CD4-positive, alpha-beta T cell treated with Interleukin-4 for 4 hours (primary cell): ENCODE measurements around the gene RAP1GAP2.
"Not testable (repeated sequence)": the region's sequence is repeated elsewhere in the genome, so short reads cannot be mapped to it uniquely, and the experiment has no call there.

Source experiments
- DNase-seq: peaks from one replicate; pipeline ENCODE4 v3.0.0-alpha.2; 2020

Gene RAP1GAP2

GRCh38 chr17:3029213-3029913 is 233.1 kb downstream of the RAP1GAP2 start:
- DNase-seq: no peak

GRCh38 chr17:3030096-3030495 is 233.9 kb downstream of the RAP1GAP2 start:
- no peak for DNase-seq

- not testable (repeated sequence) for DNase-seq
These were observed 234.7 kb downstream of the RAP1GAP2 start for GRCh38 chr17:3030852-3031470.

GRCh38 chr17:3032258-3033247 is 236.3 kb downstream of the RAP1GAP2 start:
- no peak for DNase-seq

- no peak for DNase-seq
These were observed 237.0 kb downstream of the RAP1GAP2 start for GRCh38 chr17:3033248-3033640.

GRCh38 chr17:3033741-3034577 is 237.7 kb downstream of the RAP1GAP2 start:
- DNase-seq: no peak

GRCh38 chr17:3034578-3034920 is 238.3 kb downstream of the RAP1GAP2 start:
- no peak for DNase-seq

- no peak for DNase-seq
These were observed 239.2 kb downstream of the RAP1GAP2 start for GRCh38 chr17:3035256-3035967.

GRCh38 chr17:3035968-3036280 is 239.7 kb downstream of the RAP1GAP2 start:
- no peak for DNase-seq

- no peak for DNase-seq
These were observed 240.6 kb downstream of the RAP1GAP2 start for GRCh38 chr17:3036800-3037199.

- no peak for DNase-seq
These were observed 241.0 kb downstream of the RAP1GAP2 start for GRCh38 chr17:3037259-3037658.

- no peak for DNase-seq
These were observed 242.7 kb downstream of the RAP1GAP2 start for GRCh38 chr17:3038941-3039340.

GRCh38 chr17:3039736-3040135 is 243.5 kb downstream of the RAP1GAP2 start:
- DNase-seq: no peak

GRCh38 chr17:3040882-3041281 is 244.6 kb downstream of the RAP1GAP2 start:
- no peak for DNase-seq

- no peak for DNase-seq
These were observed 247.6 kb downstream of the RAP1GAP2 start for GRCh38 chr17:3043737-3044365.

GRCh38 chr17:3046753-3047152 is 250.5 kb downstream of the RAP1GAP2 start:
- DNase-seq: no peak

- DNase-seq: peak; percentile 98
These were observed 252.7 kb downstream of the RAP1GAP2 start for GRCh38 chr17:3048727-3049471.

- DNase-seq: no peak
These were observed 253.6 kb downstream of the RAP1GAP2 start for GRCh38 chr17:3049705-3050295.

GRCh38 chr17:3054868-3055267 is 258.6 kb downstream of the RAP1GAP2 start:
- not testable (repeated sequence) for DNase-seq

- DNase-seq: not testable (repeated sequence)
These were observed 266.7 kb downstream of the RAP1GAP2 start for GRCh38 chr17:3062824-3063377.
